H1 (cell line): Measurements from ENCODE around the gene ACTA2. TPM values are rescaled to one million over a fixed set of nuclear protein-coding genes. Genes with fewer than 3 reads are reported as not detected.

Experiments
- FOSL1 ChIP-seq: IDR thresholded peaks from 2 replicates; pipeline ENCODE4 v1.6.1; 2011; ENCODE audit warnings: mild to moderate bottlenecking, low read depth, low read length, moderate library complexity; ENCODE audit not compliant: insufficient read depth
- GABPA ChIP-seq: IDR thresholded peaks from 2 replicates; pipeline ENCODE4 v1.6.1; 2011; ENCODE audit warnings: mild to moderate bottlenecking, low read length, moderate library complexity, borderline replicate concordance; ENCODE audit not compliant: insufficient read depth
- MAX ChIP-seq: IDR thresholded peaks from 2 replicates; pipeline ENCODE4 v1.6.1; 2012; ENCODE audit warnings: inconsistent platforms
- USF2 ChIP-seq: IDR thresholded peaks from 2 replicates; pipeline ENCODE4 v1.6.1; 2011; ENCODE audit warnings: low read length, improper control_type of control experiment
- polyA plus RNA-seq, 7 experiments: library from polyadenylated mRNA; depleted of rRNA in 3 of 7; stranded (reverse) in 5 of 7; unstranded in 2 of 7; fragments of >200 nt in 5 of 7; fragments of 200-250 nt in 2 of 7; gene quantifications; 1 replicate in 5 of 7; 2 replicates in 1 of 7; 4 replicates in 1 of 7; pipeline versions ENCODE4 v1.2.1 to v1.2.3, GENCODE V29; 2011 to 2013; ENCODE audit warnings: missing spikeins in 2 of 7, mixed read lengths in 2 of 7
- total RNA-seq: library from RNA; stranded (reverse); fragmentation: NEBNext Ultra II Directional; extraction: Animal tissue kit (Norgen Biotek cat#: 25700); gene quantifications from 2 replicates; pipeline ENCODE4 v1.2.1, GENCODE V29; 2021

The ACTA2 gene
- total and polyA plus RNA-seq, 2 of the 8 experiments (the other 6 are each of a cell fraction or from before 2014, with no cell fraction given): 3.5 to 8.9 TPM

GRCh38 chr10:88888810-88889445 lies 63.6 kb downstream of the ACTA2 start (continued):
- TF ChIP-seq USF2: no peak
- no peak for TF ChIP-seq GABPA
- no peak for TF ChIP-seq MAX
- no peak for TF ChIP-seq FOSL1
